Neural cell (in vitro differentiated cells): ENCODE data around the gene DAAM2.

ENCODE experiments used
- CTCF ChIP-seq: fragments of 450-650 bp; IDR thresholded peaks from 2 replicates; pipeline ENCODE4 v1.5.1; 2014; ENCODE audit warnings: antibody characterized with exemption, mild to moderate bottlenecking, moderate library complexity; ENCODE audit not compliant: poor library complexity, severe bottlenecking
- EP300 ChIP-seq: fragments of 450-650 bp; conservative IDR thresholded peaks from 2 replicates; pipeline ENCODE4 v1.6.1; 2014; ENCODE audit warnings: antibody characterized with exemption, mild to moderate bottlenecking, moderate library complexity; ENCODE audit not compliant: poor library complexity, severe bottlenecking
- EZH2 ChIP-seq: fragments of 200-600, 300-800 bp; shearing (Covaris generic), sonication (generic); IDR thresholded peaks from 2 replicates; pipeline ENCODE4 v1.6.1; 2014; ENCODE audit warnings: antibody characterized with exemption, low read length, borderline replicate concordance, mild to moderate bottlenecking; ENCODE audit not compliant: insufficient read depth, poor library complexity, severe bottlenecking
- POLR2AphosphoS5 ChIP-seq: IDR thresholded peaks from 2 replicates; pipeline ENCODE4 v1.6.1; 2012
- RAD21 ChIP-seq: fragments of 450-650 bp; conservative IDR thresholded peaks from 2 replicates; pipeline ENCODE4 v1.6.1; 2014; ENCODE audit warnings: antibody characterized with exemption, mild to moderate bottlenecking, moderate library complexity
- TAF1 ChIP-seq: IDR thresholded peaks from 2 replicates; pipeline ENCODE4 v1.6.1; 2012; ENCODE audit warnings: low read depth

- TF ChIP-seq CTCF = no peak
- no peak for TF ChIP-seq TAF1
- no peak for TF ChIP-seq EZH2
- no peak for TF ChIP-seq POLR2AphosphoS5
- TF ChIP-seq EP300 = no peak
- no peak for TF ChIP-seq RAD21
Measured at GRCh38 chr6:39840781-39841180, 48.6 kb downstream of the DAAM2 start.
